ENCODE measurements around the gene GNA12. TPM values are rescaled to one million over a fixed set of nuclear protein-coding genes. Genes with fewer than 3 reads are reported as not detected.
"Not testable (repeated sequence)": the region's sequence is repeated elsewhere in the genome, so short reads cannot be mapped to it uniquely, and the experiment has no call there.

Gene GNA12
- total RNA-seq, 4 donors from 2014 or later: 11.0 to 68.5 (median 20.4) TPM

DNA sequence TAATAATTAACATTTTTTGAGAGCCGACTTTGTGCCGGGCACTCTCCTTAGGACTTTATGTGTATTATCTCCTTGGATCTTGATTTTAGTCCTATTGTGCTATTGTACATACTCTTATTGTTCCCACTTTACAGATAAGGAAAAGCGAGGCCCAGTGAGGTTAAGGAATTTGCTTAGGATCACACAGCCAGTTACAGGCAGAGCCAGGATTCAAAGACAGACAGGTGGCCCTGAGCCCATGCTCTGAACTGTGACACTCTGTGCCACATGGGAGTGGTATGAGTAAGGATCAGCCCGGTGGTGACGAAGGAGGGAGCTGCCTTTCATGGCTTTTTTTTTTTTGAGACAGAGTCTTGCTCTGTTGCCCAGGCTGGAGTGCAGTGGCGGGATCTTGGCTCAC, 15.8 kb upstream of the GNA12 start:
- peaks cover 0 to 26% (median 16%) of the 10 kb centered on the region in 4 donors for H3K4me1 ChIP-seq
- DNase-seq: no peak
- H3K9me3 ChIP-seq: no peaks in the 10 kb centered on the region
- no peak overlapping the region for H3K27ac ChIP-seq
- no peaks in the 10 kb centered on the region for H3K27me3 ChIP-seq
- TF ChIP-seq POLR2A (IDR thresholded peaks at IDR 0.05): no peak
- TF ChIP-seq, protein P1, sequence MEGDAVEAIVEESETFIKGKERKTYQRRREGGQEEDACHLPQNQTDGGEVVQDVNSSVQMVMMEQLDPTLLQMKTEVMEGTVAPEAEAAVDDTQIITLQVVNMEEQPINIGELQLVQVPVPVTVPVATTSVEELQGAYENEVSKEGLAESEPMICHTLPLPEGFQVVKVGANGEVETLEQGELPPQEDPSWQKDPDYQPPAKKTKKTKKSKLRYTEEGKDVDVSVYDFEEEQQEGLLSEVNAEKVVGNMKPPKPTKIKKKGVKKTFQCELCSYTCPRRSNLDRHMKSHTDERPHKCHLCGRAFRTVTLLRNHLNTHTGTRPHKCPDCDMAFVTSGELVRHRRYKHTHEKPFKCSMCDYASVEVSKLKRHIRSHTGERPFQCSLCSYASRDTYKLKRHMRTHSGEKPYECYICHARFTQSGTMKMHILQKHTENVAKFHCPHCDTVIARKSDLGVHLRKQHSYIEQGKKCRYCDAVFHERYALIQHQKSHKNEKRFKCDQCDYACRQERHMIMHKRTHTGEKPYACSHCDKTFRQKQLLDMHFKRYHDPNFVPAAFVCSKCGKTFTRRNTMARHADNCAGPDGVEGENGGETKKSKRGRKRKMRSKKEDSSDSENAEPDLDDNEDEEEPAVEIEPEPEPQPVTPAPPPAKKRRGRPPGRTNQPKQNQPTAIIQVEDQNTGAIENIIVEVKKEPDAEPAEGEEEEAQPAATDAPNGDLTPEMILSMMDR (IDR thresholded peaks at IDR 0.05): no peak
- H3K36me3 ChIP-seq: no peaks in the 10 kb centered on the region
- H3K4me3 ChIP-seq: no peak overlapping the region

DNA sequence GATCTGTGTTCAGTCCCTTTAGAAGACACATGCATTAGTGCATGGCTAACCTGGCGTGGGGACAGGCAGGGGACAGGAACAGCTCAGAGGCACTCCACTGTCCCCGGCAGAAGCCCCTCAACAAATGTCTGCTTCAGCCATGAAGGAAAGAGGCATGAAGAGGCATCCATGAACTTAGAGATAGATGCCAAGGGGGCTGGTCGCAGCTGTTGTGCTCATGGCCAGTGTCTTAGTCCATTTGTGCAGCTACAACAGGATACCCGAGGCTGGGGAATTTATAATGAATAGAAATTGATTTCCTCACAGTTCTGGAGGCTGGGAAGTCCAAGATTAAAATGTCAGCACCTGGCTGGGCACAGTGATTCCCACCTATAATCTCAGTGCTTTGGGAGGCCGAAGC, 14.5 kb upstream of the GNA12 start:
- TF ChIP-seq POLR2A (IDR thresholded peaks at IDR 0.05): no peak
- TF ChIP-seq, protein P1 (IDR thresholded peaks at IDR 0.05): no peak
- H3K9me3 ChIP-seq: no peaks in the 10 kb centered on the region
- H3K36me3 ChIP-seq: no peaks in the 10 kb centered on the region
- no peaks in the 10 kb centered on the region for H3K27me3 ChIP-seq
- peaks cover 0 to 12% (median 9%) of the 10 kb centered on the region in 4 donors for H3K4me1 ChIP-seq
- H3K27ac ChIP-seq: no peak overlapping the region
- no peak for DNase-seq
- no peak overlapping the region for H3K4me3 ChIP-seq

GRCh38 chr7:2856388-2857169, 12.5 kb upstream of the GNA12 start:
- no peaks in the 10 kb centered on the region for H3K9me3 ChIP-seq
- no peak for DNase-seq
- H3K4me1 ChIP-seq: no peaks in the 10 kb centered on the region
- H3K27me3 ChIP-seq: no peaks in the 10 kb centered on the region
- H3K36me3 ChIP-seq: no peaks in the 10 kb centered on the region
- H3K4me3 ChIP-seq: no peak overlapping the region
- TF ChIP-seq POLR2A (IDR thresholded peaks at IDR 0.05): no peak
- TF ChIP-seq, protein P1 (IDR thresholded peaks at IDR 0.05): no peak
- H3K27ac ChIP-seq: no peak overlapping the region

DNA sequence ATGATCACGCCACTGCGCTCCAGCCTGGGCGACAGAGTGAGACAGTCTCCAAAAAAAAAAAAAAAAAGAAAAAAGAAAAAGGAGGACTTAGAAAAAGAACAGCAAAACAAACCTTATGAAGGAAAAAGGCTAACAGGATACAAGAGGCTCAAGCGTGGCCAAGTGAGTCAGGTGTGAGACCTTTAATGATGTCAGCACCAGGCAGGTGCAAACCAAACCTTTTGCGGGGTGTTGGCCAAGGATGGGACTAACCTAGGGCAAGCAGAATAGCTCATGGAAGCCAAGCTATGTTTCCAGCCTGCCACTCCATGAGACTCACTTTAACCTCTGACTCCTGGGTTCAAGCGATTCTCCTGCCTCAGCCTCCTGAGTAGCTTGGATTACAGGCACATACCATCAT, 11.3 kb upstream of the GNA12 start:
- Histone ChIP-seq H3K4me1 (no peaks in the 10 kb centered on the region), H3K27ac (no peak overlapping the region), H3K27me3 (no peaks in the 10 kb centered on the region), H3K36me3 (no peaks in the 10 kb centered on the region), H3K9me3 (no peaks in the 10 kb centered on the region), H3K4me3 (no peak overlapping the region)
- no peak for TF ChIP-seq POLR2A (IDR thresholded peaks at IDR 0.05)
- TF ChIP-seq, protein P1 (IDR thresholded peaks at IDR 0.05): no peak
- no peak for DNase-seq

- H3K36me3 ChIP-seq, H3K27me3 ChIP-seq, H3K4me3 ChIP-seq, H3K9me3 ChIP-seq, H3K4me1 ChIP-seq, H3K27ac ChIP-seq, DNase-seq: not testable (repeated sequence)
Measured at GRCh38 chr7:2853552-2853951, 9.4 kb upstream of the GNA12 start.

GRCh38 chr7:2853147-2853546, 9.0 kb upstream of the GNA12 start:
- no peak for TF ChIP-seq POLR2A (IDR thresholded peaks at IDR 0.05)
- TF ChIP-seq, protein P1 (IDR thresholded peaks at IDR 0.05): no peak
- no peak for DNase-seq
- Histone ChIP-seq H3K9me3 (no peaks in the 10 kb centered on the region), H3K4me3 (no peak overlapping the region), H3K27ac (no peak overlapping the region), H3K4me1 (no peaks in the 10 kb centered on the region), H3K27me3 (no peaks in the 10 kb centered on the region), H3K36me3 (no peaks in the 10 kb centered on the region)
